ENCODE measurements around the gene ROR1.

The ROR1 gene

DNA sequence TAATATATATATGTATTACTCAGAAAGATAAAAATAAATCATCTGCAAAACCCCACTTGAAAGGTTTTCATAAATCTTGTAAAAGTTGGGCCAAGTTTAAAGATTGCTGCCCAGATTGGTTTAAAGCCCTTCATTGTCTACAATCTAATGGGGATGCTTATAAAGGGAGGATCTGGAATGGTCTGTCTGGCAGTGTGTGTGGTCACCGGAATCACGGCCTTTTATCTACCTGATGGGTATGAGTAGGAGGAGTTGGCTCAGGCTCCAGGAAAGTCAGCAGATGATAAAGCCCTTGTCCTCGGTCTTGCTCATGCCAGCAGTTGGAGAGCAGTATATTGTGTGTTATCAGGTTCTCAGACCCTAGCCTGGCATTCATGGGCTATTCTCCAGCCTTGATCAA is 197.7 kb downstream of the ROR1 start:
- no peak for DNase-seq (ENCODE audit: low read depth, low spot score)

DNA sequence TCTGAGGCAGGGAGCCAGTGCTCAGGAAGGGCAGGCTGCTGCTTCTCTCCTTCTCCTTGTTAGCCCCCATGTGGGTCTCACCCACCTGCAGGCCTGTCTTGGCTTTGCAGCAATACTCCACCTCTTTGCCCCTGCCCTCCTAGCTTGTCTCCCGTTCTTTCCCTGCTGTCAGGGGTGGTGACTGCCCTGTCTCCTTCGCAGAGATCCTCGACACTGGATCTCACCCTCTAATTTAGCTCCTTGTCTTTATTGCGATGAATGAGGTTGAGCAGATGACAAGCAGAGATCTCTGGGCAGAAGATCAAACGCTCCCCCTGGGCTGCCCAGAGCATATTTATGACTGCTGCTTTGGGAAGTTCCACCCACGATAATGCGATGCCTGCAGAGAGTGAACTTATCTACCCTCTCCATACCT is 199.2 kb downstream of the ROR1 start:
- DNase-seq (ENCODE audit: low read depth, low spot score), result no peak

DNA sequence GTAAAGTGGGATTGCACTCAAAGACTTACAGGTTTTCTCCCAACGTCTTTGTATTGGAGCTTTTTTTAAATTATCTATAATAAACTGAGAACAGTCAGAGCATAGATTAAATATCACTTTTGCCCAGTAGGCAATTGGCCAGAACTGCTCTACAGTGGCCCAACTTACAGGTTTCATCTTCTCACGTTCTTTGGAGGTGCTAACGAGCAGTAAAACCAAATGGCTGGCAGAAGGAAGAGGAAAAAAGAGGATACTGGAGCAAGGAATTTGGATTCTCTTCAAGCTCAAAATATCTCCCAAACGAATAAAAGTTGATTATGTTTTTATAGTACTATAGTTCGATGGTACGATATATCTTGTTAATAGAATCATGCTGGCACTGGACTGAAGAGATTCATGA is 201.1 kb downstream of the ROR1 start:
- no peak for DNase-seq (ENCODE audit: low read depth, low spot score)

DNA sequence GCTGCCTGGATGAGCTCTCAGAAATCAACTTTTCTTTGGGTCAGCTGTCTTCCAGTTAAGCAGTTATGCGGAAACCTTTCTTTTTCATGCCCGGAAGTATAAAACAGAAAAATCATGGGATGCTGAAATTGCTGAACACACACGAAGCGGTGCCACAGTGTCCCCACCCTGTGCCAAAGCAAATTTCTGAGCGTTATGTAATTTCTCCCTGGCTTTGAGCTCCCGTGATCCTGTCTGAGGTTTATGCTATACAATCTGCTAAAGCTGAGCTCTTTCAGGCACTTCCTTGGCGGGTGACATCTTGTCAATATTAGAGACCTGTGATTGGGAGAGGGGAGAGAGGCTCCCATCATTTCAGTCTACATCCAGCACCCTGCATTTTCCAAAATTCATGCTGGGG is 201.7 kb downstream of the ROR1 start:
- no peak for DNase-seq (ENCODE audit: low read depth, low spot score)

DNA sequence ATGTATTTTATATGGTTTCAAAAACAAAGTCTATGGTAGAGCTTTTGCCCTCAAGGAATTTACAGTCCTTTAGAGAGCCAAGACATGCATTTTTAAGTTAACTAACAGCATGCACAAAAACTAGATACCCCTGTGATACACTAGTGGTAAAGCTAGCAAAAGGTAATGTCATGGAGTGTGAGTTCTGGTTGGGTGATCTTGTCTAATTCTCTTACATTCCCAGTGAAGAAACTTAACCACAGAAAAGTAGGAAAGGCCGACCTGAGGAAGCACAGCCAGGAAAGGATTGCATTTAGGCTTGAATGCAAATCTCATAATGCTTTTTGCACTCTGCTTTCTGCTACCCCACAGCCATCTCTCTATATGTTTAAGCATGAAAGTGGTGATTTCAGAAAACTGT is 202.2 kb downstream of the ROR1 start:
- no peak for DNase-seq (ENCODE audit: low read depth, low spot score)

DNA sequence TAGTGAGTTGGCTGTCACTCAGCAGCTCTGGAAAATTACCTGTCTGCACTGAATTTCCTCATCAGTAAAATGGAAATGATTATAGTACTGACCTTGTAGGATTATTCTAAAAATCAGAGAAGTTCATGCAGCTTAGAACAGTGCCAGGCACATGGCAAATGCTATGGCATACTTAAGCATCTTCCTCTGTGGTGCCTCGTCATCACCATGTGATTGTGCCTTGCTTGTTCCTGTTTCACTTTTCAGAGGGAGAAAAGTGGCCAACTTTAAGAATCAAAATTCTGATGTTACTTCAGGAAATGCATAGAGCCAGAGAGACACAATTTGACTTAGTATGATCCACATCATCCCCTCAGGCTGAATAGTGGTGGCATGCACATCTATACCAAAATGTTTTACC is 203.6 kb downstream of the ROR1 start:
- no peak for DNase-seq (ENCODE audit: low read depth, low spot score)

DNA sequence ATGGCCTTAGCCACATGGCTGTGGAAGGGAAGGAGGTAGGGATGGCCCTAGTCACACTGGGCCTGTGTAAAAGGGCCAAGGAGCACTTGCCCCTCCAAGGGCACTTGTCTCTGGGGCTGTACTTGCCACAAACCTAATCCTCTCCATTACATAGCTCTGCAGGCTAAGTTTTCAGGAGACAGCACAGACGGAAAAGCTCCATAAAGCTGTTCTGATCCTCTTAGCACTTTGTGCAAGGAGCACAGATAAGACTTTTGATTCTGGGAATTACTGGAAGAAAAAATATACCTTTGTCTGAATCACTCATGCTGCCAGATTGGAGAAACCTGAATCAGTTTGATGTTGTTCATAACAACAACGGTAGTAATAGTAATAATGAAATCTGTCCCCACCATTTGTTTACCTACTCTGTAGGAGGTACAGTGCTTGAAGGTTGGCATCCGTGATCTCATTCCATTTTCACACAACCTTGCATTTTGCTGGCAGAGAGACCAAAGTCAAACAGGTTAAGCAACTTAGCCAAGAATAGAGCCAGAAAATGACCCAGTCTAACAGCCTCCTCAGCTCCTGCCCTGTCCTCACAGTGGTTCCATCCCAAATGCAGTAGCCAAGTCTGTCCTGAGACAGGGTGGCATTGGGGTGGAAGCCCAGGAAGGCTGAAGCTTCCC is 207.1 kb downstream of the ROR1 start:
- peak; percentile 23 for DNase-seq (ENCODE audit: low read depth, low spot score)

DNA sequence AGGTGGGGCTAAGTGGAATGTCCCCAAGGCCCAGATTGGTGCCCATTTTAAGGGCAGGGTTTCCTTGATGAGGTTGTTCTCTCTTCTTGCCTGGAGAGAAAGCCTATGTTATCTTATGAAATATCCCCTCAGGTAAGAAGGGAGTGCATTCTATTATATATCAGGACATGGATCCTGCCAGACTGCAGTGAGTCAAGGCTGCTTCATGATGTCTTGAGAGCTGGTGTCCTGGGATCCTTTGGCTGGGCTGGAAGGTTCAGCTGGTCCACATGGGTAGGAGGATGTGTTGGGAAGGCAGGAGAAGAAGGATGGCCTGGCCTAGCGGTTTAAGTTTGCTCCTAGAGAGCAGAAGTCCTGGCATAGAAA is 207.6 kb downstream of the ROR1 start:
- DNase-seq (ENCODE audit: low read depth, low spot score), result no peak

DNA sequence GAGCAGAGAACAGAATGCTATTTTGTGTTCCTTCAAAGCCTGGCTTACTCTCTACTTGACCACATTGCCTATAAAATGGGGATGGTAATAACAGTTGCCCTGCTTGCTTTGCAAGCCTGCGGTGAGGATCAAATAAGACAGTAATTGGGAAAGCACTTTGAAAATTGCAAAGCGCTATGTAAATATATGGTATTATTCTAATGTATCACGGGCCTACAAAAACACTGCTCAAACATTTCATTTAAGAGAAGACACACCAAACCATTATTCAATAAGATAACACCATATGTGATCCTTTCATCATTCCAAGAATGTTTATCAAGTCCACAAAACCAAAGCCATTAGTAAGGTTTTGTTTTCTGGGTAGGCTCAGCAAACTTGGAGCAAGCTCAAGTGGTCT is 208.4 kb downstream of the ROR1 start:
- DNase-seq (ENCODE audit: low read depth, low spot score), result no peak

DNA sequence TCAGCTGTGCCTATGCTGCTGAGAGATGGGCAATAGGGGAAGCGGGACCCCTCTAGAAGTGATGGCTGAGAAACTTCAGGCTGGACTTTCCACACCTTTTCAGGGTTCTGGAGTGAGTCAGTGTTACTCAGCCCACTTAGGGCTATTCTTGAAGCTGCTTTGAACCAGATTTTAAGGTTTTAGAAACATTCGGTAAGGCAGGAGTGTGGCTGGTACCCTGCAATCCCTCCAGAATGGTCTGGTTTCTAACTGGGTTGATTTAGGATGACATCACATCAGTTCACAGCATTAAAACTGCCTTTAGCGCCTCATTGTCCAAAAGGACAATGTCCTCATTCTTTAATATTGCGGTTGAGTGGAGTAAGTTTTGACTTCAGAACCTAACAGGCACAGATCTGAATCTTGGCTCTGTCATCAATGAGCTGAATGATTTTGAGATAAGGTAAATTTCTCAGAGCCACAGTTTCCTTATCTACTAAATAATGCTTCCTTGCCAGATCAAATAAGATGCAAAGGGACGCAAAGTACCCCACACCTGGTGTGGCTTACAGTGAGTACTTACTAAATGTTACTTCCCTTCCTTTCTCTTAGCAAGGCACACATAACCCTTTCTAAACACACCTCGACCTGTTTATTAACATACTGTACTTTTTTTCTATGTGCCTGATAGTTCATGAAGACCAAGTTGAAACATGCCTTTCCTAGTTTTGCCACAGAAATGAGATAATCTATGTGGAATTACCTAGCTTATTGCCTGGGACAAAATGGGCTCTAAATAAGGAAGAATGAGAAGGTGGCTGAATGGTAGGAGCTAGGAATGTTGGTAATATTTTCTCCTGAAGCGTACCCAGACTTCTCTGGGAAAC is 209.8 kb downstream of the ROR1 start:
- DNase-seq (ENCODE audit: low read depth, low spot score), result no peak

DNA sequence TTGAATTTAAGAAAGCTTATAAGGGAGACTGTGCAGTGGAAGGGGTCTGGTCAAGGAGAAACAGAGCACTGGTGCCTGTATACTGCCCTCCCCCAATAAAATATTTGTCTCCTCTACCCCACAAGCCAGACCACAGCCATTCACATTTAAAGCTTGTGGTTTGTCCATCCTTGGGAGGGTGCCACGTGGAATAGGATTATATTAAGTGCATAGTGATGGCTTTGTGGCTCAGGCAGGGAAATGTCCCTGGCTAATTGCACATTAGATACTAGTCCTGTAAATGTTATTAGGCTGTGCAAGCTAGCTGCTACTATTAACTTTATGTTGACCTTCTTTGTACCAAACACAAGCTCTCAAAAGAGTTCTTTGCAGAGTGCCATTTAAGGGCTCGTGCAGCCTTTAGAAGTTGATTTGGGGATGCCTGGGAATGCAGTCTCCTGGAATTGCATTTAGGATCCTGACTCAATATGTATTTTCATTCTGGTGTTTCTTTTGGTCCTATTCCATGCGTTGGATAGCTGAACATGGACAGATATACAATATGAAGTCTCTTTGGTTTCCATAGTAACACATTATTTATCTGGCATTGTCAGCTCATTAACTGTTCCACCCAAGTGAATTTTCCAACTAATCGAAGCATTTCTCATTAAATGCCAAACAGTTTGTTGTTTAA is 210.6 kb downstream of the ROR1 start:
- DNase-seq (ENCODE audit: low read depth, low spot score), result no peak

DNA sequence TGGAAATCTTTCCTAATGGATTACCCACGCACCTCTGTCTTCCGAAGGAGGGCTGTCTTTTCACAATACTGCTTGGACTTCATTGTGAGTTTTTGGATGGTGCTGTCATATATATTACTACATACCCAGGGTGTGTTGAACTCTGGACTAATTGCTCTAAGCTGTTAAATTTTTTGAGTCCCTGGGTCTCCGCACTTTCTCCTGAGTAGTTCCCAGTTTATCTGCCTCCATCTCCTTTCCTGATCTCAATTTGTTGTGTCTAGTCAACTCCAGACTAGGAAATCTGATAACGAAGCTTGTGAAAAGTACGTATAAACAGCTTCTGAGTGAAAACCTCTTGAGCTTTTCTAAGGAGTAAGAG is 211.1 kb downstream of the ROR1 start:
- no peak for DNase-seq (ENCODE audit: low read depth, low spot score)

DNA sequence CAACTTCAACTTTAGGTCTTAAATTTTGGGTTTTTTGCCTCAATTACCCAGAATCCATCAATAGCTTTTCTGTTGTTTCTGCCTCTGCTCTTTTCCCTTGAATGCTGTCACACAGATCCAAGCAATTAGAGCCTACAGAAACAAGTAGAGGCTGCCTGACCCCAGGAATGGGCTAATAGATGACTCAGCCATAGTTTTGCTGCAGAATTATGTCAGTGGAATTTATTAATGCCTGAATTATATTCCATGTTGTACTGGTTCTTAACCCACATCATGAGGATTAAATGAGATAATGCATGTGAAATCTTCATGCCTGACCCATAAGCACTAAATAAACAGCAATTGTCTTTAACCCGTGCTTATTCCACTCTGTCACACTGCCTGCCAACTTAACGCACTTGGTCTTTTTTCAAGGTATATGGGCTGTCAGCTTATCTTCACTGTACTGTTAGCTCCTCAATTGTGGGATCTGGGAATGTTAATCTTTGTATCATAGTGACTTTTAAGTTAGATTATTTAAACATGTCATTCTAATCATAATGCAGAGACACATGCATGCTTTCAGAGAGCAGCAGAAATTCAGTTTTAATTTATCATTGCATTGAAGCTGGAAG is 213.3 kb downstream of the ROR1 start:
- no peak for DNase-seq (ENCODE audit: low read depth, low spot score)

DNA sequence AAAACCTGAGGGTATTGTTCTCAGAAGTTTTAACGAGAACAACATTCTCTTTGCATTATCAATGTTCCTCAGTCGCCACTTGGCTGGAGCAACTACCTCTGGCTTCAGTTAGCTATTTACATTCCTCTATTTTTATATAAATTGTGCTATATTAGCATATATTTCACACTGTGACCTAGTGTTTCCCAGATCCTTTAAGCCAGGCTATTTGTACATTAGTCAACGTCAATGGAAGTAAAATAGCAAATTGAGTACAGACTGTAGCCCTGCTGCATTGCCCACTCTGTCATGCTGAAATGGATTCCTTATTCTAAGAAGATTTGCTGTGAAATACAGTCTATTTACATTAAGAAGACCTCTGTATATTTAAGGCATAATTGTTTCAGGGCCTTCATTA is 213.8 kb downstream of the ROR1 start:
- no peak for DNase-seq (ENCODE audit: low read depth, low spot score)

DNA sequence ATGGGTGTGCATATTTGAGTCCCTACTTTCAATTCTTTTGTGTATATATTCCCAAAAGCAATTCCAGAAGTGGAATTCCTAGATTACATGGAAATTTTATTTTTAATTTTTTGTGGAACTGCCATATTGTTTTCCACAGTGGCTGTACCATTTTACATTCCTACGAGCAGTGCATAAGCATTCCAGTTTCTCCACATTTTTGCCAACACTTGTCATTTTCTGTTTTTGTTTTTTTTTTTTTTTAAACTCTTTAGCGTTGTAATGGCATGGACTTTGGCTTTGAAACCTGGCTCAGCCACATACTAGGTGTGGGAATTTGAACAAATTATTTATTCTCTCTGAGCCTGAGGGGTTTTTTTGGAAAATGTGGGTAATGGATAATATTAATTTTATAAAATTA is 215.1 kb downstream of the ROR1 start:
- no peak for DNase-seq (ENCODE audit: low read depth, low spot score)

DNA sequence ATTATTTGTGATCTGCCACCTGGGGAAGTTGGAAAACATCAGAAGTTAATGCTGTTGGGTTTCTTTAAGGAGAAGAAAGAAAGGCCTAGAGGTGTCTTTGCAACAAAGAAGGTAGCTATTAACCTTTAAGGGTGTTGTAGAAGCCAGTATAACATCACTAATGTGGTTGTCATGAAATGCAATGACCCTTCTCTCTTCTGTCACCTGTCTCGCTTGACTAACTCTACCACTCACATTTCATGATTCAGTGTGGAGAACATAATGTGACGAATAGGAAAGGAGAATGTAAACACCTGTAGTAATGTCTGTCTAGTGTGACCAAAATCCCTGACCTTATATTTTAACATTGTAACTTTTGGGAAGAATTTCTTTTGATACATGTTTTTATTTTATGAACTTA is 217.9 kb downstream of the ROR1 start:
- no peak for DNase-seq (ENCODE audit: low read depth, low spot score)

DNA sequence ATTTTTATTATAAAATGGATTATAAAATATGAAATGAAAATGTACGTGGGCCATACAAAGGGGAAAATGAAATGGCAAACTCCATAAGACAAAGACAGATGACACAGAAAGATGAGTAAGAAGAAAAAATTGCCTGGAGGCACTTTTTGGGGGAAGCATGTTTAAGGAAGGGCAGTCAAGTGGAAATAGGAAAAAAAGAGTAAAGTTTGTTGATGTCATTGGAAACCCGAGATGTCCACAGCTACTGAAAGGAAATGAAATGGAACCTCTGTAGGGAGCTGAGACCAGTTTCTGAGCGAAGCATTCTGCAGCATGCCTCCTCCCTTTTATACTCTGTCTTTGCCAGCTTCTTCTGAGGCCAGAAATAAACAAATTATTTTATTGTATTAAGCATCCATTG is 226.2 kb downstream of the ROR1 start:
- no peak for DNase-seq (ENCODE audit: low read depth, low spot score)

DNA sequence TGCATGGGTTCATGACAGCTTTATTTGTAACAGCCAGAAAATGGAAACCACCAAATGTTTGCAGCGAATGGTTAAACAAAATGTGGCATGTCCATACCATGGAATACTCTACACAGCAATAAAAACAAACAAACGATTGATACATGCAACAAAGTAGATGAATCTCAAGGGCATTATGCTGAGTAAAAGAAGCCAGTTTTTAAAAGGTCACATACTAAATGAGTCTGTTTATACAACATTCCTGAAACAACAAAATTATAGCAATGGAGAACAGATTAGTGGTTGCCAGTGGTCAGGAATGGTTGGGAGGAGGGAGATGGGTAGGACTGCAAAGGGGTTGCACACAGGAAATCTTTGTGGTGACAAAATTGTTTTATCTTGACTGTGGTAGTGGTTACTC is 227.2 kb downstream of the ROR1 start:
- DNase-seq (ENCODE audit: low read depth, low spot score), result no peak

DNA sequence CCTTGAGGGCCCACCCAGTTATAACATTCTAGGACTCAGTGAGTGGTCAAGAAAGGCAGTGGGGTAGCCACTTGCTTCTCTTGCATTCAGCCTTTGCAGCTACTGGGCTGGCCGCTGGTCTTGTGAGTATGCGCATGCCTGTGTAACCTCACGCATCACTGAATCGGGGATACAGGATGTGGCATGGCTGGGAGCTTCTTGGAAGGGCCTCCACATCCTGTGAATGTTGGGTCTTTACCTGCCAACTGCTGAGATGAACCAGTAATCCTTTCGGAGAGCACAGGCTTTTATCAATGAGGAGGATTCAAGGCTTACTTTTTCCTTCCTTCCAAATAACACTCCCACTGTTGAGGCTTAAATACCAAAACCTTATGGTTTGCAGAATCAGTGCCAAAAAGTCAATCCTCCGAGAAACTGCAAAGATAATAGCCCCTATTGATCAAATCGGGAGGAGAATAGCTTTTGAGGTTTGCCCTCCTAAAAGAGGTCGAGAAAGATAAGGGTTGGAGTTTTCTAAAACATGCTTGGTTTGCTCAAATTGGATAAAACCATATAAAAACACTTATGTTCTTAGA is 230.7 kb downstream of the ROR1 start:
- DNase-seq (ENCODE audit: low read depth, low spot score), result no peak

DNA sequence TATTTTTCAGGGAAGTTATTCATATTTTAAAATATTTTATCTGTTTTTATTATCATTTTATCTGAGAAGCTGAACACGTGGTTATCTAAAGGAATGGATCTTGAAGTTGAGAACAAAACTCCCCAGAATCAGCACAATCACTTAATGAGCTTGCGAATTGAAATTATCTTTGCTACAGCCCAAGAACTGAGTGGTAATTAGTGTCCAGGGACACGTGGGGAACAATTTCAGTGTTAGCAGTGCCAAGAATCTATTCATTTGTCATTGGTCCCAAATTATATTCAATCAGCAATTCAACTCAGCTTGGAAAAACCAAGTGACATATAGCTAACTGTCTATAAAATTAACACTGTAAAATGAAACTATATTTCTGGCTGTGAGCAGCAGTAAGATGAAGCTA is 232.0 kb downstream of the ROR1 start:
- DNase-seq (ENCODE audit: low read depth, low spot score), result no peak

DNA sequence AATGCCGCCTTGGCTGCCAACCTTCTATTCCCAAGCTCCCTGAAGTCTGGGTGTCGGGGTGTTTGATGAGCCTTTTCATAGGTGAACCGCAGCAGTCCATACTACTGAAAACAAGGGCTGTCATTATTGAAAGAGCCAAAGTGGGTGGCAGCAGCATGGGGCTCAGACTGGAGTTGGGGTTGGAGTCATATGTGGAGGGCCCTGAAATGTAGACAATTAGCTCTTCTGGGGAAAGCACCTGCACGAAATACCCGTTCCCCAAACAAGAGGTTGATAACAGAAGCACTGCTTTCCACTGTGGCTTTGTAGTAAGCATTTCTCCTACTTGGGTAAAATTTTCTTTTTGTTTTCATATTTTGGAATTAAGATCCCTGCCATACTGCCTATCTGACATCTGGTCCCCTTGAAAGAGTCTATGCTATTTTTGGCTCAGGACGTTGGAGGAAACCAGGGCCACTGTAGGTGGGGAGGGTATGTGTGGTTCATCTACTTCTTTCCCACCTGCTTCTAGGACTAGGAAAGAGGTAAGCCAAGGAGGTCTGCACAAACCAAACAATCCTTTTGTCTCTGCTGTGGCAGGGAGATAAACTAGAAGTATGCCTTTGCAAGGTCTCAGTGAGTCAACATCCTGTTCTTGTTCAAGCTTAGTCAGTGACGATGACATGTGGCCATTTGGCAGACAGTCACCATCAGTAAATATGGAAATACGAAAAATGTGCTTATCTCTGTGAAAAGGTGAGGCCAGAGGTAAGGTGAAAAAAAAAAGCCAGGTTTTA is 232.6 kb downstream of the ROR1 start:
- no peak for DNase-seq (ENCODE audit: low read depth, low spot score)
